ENCODE measurements around the gene TOE1.
A peak's percentile ranks its signal among the peaks of the same experiment; 100 is the strongest.
"Not testable (repeated sequence)": the region's sequence is repeated elsewhere in the genome, so short reads cannot be mapped to it uniquely, and the experiment has no call there.

TOE1 gene

DNA sequence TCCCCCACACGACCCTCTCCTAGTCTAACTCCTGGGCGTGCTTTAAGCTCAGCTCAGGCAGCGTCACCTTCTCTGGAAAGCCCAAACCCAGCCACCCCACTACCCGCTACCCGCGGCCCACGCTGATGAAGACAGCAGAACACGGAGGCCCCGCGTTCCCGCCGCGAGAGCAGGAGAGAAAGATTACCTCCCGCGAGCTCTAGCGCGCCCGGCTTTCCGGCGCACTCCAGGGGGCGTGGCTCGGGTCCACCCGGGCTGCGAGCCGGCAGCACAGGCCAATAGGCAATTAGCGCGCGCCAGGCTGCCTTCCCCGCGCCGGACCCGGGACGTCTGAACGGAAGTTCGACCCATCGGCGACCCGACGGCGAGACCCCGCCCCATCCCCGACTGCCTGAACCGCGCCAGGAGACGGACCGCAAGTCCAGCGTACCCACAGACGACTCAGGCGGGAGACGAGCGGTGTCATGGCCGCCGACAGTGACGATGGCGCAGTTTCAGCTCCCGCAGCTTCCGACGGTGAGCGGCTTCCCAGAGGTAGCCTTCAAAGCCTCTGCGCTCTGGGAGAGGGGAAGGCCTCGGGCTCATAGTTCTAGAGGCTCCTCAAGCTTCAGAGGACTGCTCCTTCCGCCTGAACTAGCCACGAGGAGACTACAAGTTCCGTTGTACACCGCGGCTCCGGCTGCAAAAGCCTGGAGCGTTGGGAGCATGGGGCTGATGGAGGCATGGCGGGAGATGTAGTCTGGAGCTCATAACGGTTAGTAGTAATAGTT, at the start of gene TOE1, which contains the start of gene MUTYH:
TSS of gene TOE1 (plus strand) at position 382 of the 770 bp plus-strand sequence. CDS start at position 465, 83 bp downstream.
TSS of gene MUTYH (minus strand) at position 652 of the 770 bp plus-strand sequence. CDS start 5,935 bp downstream, outside the sequence.
- Histone ChIP-seq H3K4me3 (ENCODE audit: low read depth, low read length) (peak within 1 kb of the TSS; percentile 85), H3K27ac (peak within 1 kb of the TSS; percentile 95), H3K27me3 (ENCODE audit: insufficient read depth, low read depth, severe bottlenecking) (no peaks in the 10 kb centered on the region), H3K9me3 (ENCODE audit: severe bottlenecking) (no peaks in the 10 kb centered on the region), H3K36me3 (peaks cover 52% of the 10 kb centered on the region)
- TF ChIP-seq, protein P1, sequence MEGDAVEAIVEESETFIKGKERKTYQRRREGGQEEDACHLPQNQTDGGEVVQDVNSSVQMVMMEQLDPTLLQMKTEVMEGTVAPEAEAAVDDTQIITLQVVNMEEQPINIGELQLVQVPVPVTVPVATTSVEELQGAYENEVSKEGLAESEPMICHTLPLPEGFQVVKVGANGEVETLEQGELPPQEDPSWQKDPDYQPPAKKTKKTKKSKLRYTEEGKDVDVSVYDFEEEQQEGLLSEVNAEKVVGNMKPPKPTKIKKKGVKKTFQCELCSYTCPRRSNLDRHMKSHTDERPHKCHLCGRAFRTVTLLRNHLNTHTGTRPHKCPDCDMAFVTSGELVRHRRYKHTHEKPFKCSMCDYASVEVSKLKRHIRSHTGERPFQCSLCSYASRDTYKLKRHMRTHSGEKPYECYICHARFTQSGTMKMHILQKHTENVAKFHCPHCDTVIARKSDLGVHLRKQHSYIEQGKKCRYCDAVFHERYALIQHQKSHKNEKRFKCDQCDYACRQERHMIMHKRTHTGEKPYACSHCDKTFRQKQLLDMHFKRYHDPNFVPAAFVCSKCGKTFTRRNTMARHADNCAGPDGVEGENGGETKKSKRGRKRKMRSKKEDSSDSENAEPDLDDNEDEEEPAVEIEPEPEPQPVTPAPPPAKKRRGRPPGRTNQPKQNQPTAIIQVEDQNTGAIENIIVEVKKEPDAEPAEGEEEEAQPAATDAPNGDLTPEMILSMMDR (IDR thresholded peaks at IDR 0.05; ENCODE audit: low read depth, low read length): no peak
- DNase-seq: peak; percentile 98

DNA sequence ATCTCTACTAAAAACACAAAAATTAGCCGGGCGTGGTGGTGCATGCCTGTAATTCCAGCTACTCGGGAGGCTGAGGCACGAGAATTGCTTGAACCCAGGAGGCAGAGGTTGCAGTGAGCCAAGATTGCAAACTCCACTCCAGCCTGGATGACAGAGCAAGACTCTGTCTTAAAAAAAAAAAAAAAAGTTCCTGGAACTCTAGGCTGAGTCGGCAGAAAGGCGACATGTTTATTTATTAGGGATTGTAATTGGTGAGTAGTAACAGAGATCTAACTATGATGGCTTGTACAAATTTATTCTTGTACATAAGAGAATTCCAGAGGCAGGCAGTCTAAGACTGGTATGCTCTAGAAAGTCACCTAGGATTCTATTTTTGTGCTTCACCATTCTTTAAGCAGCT, 49.0 kb upstream of the TOE1 start:
- not testable (repeated sequence) for H3K36me3 ChIP-seq; H3K9me3 ChIP-seq (ENCODE audit: severe bottlenecking); H3K27ac ChIP-seq; DNase-seq; H3K27me3 ChIP-seq (ENCODE audit: insufficient read depth, low read depth, severe bottlenecking); H3K4me3 ChIP-seq (ENCODE audit: low read depth, low read length)

DNA sequence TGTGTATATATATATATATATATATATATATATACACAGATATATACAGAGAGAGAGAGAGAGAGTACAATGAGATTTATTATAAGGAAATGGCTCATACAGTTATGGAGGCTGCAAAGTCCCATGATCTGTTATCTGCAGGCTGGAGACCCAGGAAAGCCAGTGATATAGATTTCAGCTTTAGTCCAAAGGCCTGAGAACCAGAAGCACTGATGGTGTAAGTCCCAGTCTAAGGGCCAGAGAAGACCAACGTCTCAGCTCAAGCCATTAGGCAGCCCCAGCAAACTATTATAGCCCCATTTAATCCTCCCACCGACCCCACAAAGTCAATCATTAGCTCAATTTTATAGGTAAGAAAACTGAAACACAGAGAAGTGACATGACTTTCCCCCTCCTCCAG, 48.3 kb upstream of the TOE1 start:
- Histone ChIP-seq H3K4me3 (ENCODE audit: low read depth, low read length) (no peak overlapping the region), H3K27ac (no peak overlapping the region), H3K9me3 (ENCODE audit: severe bottlenecking) (no peaks in the 10 kb centered on the region), H3K36me3 (no peaks in the 10 kb centered on the region), H3K27me3 (ENCODE audit: insufficient read depth, low read depth, severe bottlenecking) (no peaks in the 10 kb centered on the region)
- TF ChIP-seq, protein P1 (IDR thresholded peaks at IDR 0.05; ENCODE audit: low read depth, low read length): no peak
- DNase-seq: no peak

DNA sequence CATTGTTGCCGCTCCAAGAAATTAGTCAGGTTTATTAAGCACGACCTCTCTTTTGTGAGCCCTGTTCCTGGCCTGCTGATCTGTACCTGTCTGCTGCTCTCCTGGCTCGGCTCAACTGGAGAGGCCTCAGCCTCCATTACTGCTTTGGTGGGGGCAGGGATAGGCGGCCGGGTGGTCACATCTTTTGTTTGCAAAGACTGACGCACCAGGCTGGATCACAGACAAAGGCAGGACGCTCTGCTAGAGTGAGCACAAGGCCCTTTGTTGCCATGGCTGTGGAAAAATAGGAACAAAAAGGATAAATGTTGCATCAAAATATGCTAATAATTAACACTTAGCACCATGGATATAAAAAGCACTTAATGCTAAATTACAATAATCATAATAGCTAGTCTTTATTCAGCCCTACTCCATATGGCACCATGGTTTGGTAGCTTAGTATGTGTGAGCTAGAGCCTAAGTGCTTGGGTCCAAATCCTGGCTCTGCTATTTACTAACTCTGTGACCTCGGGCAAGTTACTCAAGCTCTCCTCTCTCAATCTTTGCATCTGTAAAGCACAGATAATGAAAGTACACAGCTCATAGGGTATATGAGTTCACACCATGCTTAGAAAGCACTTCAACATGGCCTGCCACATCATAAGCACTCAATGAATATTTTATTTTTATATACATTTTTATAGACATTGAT, 42.2 kb upstream of the TOE1 start:
- TF ChIP-seq, protein P1 (IDR thresholded peaks at IDR 0.05; ENCODE audit: low read depth, low read length): no peak
- H3K4me3 ChIP-seq (ENCODE audit: low read depth, low read length): no peak overlapping the region
- no peaks in the 10 kb centered on the region for H3K27me3 ChIP-seq (ENCODE audit: insufficient read depth, low read depth, severe bottlenecking)
- H3K36me3 ChIP-seq: no peaks in the 10 kb centered on the region
- H3K9me3 ChIP-seq (ENCODE audit: severe bottlenecking): no peaks in the 10 kb centered on the region
- DNase-seq: no peak
- no peak overlapping the region for H3K27ac ChIP-seq

DNA sequence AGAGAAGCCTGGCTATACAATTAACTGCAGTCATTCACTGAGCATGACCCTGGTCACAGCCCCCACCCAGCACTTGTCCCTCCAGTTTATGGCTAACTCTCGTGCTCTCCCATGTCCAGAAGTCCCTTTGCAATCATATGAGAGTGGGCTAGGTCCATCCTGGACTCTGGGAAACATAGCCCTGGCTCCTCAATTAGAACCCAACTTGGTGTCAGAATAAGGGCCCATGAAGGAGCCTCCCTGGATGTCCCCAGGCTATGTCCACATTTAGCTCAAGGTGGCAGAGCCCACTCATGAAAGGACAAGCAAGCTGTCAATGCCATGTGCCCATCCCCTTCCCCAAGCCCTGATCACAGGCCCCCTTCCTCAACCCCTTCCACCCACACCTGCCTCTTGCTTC, 40.7 kb upstream of the TOE1 start:
- Histone ChIP-seq H3K27me3 (ENCODE audit: insufficient read depth, low read depth, severe bottlenecking) (no peaks in the 10 kb centered on the region), H3K4me3 (ENCODE audit: low read depth, low read length) (no peak overlapping the region), H3K36me3 (no peaks in the 10 kb centered on the region), H3K9me3 (ENCODE audit: severe bottlenecking) (no peaks in the 10 kb centered on the region), H3K27ac (no peak overlapping the region)
- no peak for DNase-seq
- TF ChIP-seq, protein P1 (IDR thresholded peaks at IDR 0.05; ENCODE audit: low read depth, low read length): no peak

DNA sequence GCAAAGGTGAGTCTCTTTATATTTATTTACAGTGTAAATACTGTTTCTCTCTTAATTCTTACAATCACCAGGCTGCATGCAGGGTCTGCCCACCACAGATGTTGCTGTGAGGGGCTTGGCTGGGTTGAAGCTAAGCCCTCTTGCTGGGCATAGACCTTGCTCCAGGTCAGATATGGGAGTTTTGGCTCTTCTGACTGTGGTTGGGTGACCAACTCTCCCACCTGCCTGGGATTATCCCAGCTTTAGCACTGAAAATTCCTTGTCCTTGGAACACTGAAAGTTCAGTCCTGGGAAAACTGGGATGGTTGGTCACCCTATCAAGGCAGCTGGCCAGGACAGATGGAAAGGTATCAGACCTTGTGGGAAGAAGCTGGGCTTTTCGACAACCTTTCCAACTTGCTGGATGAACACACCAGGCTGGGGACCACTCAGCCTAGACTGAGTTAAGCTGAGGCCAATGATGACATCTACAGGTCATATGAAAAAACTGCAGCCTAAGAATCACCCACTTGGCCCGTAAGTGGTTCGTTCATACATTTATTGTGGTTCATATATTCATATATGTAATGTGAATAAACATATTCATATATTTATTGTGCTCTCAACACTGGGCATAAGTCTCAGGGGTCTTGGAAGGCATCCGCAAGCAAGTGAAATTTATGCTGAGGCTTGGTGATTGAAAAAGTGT, 39.8 kb upstream of the TOE1 start:
- Histone ChIP-seq H3K36me3 (no peaks in the 10 kb centered on the region), H3K4me3 (ENCODE audit: low read depth, low read length) (no peak overlapping the region), H3K27me3 (ENCODE audit: insufficient read depth, low read depth, severe bottlenecking) (no peaks in the 10 kb centered on the region), H3K9me3 (ENCODE audit: severe bottlenecking) (no peaks in the 10 kb centered on the region), H3K27ac (no peak overlapping the region)
- TF ChIP-seq, protein P1 (IDR thresholded peaks at IDR 0.05; ENCODE audit: low read depth, low read length): peak; percentile 71
- DNase-seq: peak; percentile 59

Data from WERI-Rb-1 (cell line).